WTC11 (cell line): ENCODE data around the gene SBF2.

Source experiments
- SP1 ChIP-seq: sonication (generic); formaldehyde crosslinking; conservative IDR thresholded peaks from 2 replicates; pipeline ENCODE4 v1.8.1; 2022; ENCODE audit warnings: missing genetic modification reagents
- TCF7 ChIP-seq: sonication (generic); formaldehyde crosslinking; IDR thresholded peaks from 2 replicates; pipeline ENCODE4 v1.8.0; 2022; ENCODE audit warnings: mild to moderate bottlenecking, low read depth, missing genetic modification reagents, moderate library complexity
- TF ChIP-seq, protein P1 (sequence below): sonication (generic); formaldehyde crosslinking; IDR thresholded peaks from 2 replicates; pipeline ENCODE4 v1.8.0; 2022; ENCODE audit warnings: mild to moderate bottlenecking, missing genetic modification reagents
- TF ChIP-seq, protein P2 (sequence below): fragments of 200-600 bp; IDR thresholded peaks from 2 replicates; pipeline ENCODE4 v1.8.0; 2022; ENCODE audit warnings: antibody characterized with exemption
- TF ChIP-seq, protein P3 (sequence below): sonication (generic); formaldehyde crosslinking; IDR thresholded peaks from 2 replicates; pipeline ENCODE4 v1.8.0; 2022; ENCODE audit warnings: mild to moderate bottlenecking, missing genetic modification reagents
- TF ChIP-seq, protein P4 (sequence below): sonication (generic); formaldehyde crosslinking; IDR thresholded peaks from 2 replicates; pipeline ENCODE4 v1.8.1; 2023; ENCODE audit warnings: mild to moderate bottlenecking, missing genetic modification reagents, moderate library complexity

DNA sequence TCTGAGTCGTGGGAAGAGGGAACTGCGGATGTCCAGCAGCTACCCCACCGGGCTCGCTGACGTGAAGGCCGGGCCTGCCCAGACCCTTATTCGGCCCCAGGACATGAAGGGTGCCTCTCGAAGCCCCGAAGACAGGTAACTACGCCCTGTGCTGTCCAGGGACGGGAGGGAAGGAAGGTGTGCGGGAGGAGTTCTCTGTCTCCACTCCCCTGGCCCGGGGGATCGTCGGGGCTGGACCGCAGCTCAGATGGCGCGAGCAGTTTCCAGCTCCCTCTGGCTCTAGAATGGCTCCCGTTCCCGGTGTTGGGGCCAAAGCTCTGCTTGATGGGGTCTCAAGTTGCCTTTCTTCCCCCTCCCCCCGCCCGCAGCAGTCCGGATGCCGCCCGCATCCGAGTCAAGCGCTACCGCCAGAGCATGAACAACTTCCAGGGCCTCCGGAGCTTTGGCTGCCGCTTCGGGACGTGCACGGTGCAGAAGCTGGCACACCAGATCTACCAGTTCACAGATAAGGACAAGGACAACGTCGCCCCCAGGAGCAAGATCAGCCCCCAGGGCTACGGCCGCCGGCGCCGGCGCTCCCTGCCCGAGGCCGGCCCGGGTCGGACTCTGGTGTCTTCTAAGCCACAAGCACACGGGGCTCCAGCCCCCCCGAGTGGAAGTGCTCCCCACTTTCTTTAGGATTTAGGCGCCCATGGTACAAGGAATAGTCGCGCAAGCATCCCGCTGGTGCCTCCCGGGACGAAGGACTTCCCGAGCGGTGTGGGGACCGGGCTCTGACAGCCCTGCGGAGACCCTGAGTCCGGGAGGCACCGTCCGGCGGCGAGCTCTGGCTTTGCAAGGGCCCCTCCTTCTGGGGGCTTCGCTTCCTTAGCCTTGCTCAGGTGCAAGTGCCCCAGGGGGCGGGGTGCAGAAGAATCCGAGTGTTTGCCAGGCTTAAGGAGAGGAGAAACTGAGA lies 12.2 kb upstream of the SBF2 start:
- TF ChIP-seq, protein P1, sequence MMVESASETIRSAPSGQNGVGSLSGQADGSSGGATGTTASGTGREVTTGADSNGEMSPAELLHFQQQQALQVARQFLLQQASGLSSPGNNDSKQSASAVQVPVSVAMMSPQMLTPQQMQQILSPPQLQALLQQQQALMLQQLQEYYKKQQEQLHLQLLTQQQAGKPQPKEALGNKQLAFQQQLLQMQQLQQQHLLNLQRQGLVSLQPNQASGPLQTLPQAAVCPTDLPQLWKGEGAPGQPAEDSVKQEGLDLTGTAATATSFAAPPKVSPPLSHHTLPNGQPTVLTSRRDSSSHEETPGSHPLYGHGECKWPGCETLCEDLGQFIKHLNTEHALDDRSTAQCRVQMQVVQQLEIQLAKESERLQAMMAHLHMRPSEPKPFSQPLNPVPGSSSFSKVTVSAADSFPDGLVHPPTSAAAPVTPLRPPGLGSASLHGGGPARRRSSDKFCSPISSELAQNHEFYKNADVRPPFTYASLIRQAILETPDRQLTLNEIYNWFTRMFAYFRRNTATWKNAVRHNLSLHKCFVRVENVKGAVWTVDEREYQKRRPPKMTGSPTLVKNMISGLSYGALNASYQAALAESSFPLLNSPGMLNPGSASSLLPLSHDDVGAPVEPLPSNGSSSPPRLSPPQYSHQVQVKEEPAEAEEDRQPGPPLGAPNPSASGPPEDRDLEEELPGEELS (CRISPR knock-in tag), result no peak
- TF ChIP-seq SP1 (CRISPR knock-in tag) (no peak), TCF7 (CRISPR knock-in tag) (no peak)
- TF ChIP-seq, protein P2, sequence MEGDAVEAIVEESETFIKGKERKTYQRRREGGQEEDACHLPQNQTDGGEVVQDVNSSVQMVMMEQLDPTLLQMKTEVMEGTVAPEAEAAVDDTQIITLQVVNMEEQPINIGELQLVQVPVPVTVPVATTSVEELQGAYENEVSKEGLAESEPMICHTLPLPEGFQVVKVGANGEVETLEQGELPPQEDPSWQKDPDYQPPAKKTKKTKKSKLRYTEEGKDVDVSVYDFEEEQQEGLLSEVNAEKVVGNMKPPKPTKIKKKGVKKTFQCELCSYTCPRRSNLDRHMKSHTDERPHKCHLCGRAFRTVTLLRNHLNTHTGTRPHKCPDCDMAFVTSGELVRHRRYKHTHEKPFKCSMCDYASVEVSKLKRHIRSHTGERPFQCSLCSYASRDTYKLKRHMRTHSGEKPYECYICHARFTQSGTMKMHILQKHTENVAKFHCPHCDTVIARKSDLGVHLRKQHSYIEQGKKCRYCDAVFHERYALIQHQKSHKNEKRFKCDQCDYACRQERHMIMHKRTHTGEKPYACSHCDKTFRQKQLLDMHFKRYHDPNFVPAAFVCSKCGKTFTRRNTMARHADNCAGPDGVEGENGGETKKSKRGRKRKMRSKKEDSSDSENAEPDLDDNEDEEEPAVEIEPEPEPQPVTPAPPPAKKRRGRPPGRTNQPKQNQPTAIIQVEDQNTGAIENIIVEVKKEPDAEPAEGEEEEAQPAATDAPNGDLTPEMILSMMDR, result no peak
- TF ChIP-seq, protein P3, sequence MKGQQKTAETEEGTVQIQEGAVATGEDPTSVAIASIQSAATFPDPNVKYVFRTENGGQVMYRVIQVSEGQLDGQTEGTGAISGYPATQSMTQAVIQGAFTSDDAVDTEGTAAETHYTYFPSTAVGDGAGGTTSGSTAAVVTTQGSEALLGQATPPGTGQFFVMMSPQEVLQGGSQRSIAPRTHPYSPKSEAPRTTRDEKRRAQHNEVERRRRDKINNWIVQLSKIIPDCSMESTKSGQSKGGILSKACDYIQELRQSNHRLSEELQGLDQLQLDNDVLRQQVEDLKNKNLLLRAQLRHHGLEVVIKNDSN, result no peak
- TF ChIP-seq, protein P4, sequence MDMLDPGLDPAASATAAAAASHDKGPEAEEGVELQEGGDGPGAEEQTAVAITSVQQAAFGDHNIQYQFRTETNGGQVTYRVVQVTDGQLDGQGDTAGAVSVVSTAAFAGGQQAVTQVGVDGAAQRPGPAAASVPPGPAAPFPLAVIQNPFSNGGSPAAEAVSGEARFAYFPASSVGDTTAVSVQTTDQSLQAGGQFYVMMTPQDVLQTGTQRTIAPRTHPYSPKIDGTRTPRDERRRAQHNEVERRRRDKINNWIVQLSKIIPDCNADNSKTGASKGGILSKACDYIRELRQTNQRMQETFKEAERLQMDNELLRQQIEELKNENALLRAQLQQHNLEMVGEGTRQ, result no peak
